Measurements from ENCODE around the gene NTM.

DNA sequence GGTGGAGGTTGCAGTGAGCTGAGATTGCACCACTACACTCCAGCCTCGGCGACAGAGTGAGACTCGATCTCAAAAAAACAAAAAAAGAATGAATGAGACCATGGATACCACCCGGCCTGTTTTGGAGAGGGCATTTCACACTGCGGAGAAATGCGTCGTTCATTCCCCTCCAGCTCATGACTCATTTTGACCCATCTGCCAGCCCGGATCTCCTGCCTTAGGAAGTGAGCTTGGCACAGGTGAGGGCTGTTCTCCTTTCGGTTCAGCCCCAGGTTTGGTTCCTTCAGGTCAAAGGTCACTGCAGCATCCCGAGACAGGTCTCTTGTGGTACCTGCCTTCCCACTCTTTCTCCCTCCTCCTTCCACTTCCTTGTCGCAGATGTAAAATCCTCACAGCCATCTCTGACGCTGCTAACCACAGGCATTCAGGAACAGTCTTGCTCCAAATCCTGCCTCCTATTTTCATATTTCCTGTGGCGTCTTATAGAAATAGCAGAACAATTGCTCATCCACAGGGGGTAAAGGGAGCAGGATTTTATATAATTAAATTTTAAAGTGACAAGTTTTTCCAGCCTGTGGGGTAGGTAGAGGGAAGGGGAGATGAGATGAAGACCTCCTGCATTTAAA, 517.9 kb downstream of the NTM start:
- TF ChIP-seq, protein P1, sequence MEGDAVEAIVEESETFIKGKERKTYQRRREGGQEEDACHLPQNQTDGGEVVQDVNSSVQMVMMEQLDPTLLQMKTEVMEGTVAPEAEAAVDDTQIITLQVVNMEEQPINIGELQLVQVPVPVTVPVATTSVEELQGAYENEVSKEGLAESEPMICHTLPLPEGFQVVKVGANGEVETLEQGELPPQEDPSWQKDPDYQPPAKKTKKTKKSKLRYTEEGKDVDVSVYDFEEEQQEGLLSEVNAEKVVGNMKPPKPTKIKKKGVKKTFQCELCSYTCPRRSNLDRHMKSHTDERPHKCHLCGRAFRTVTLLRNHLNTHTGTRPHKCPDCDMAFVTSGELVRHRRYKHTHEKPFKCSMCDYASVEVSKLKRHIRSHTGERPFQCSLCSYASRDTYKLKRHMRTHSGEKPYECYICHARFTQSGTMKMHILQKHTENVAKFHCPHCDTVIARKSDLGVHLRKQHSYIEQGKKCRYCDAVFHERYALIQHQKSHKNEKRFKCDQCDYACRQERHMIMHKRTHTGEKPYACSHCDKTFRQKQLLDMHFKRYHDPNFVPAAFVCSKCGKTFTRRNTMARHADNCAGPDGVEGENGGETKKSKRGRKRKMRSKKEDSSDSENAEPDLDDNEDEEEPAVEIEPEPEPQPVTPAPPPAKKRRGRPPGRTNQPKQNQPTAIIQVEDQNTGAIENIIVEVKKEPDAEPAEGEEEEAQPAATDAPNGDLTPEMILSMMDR (IDR thresholded peaks at IDR 0.05) = no peak
- TF ChIP-seq EP300 (IDR thresholded peaks at IDR 0.05) = no peak
- no peak for TF ChIP-seq POLR2AphosphoS5 (IDR thresholded peaks at IDR 0.05)
- no peak for TF ChIP-seq POLR2A (IDR thresholded peaks at IDR 0.05)
